HEK293 (cell line): ENCODE measurements around the gene LRRC8D.

Source experiments
- CTCF ChIA-PET: fragments of 350-600 bp; formaldehyde crosslinking; extraction: SDS; loops from one replicate; lab custom pipeline; 2021; ENCODE audit warnings: antibody characterized with exemption; lab: Yijun Ruan, JAX
- POLR2A ChIA-PET: fragments of 300-600 bp; formaldehyde crosslinking; extraction: SDS; loops from one replicate; lab custom pipeline; 2020; ENCODE audit warnings: antibody characterized with exemption, inconsistent platforms; lab: Yijun Ruan, JAX
- H3K27ac ChIP-seq: fragments of 200-500 bp; sonication (Bioruptor generic); 2 replicates; pipeline ENCODE4 v1.5.1; 2014; ENCODE audit warnings: low read depth, low read length, control low read depth, inconsistent platforms; ENCODE audit errors: extremely low read depth
- H3K36me3 ChIP-seq, 2 experiments: fragments of 200-500 bp in 1 of 2; sonication (Bioruptor generic) in 1 of 2; 1 replicate in 1 of 2; 2 replicates in 1 of 2; pipeline ENCODE4 v1.5.1; 2014 to 2017; ENCODE audit warnings: inconsistent platforms in 2 of 2, low read length in 2 of 2; ENCODE audit not compliant: control insufficient read depth in 2 of 2, insufficient read depth in 1 of 2
- H3K4me1 ChIP-seq: fragments of 200-500 bp; sonication (Bioruptor generic); 2 replicates; pipeline ENCODE4 v1.5.1; 2014; ENCODE audit warnings: mild to moderate bottlenecking, low read length, inconsistent platforms; ENCODE audit not compliant: control insufficient read depth, insufficient read depth
- H3K4me3 ChIP-seq: 2 replicates; pipeline ENCODE4 v1.5.1; 2011; ENCODE audit warnings: low read depth, mild to moderate bottlenecking, control low read depth, low read length, moderate library complexity
- H3K9me3 ChIP-seq: fragments of 200-500 bp; sonication (Bioruptor generic); 2 replicates; pipeline ENCODE4 v1.5.1; 2014; ENCODE audit warnings: low read depth, low read length, inconsistent platforms; ENCODE audit not compliant: control insufficient read depth, insufficient read depth
- BCL11B ChIP-seq: fragments of 450-650 bp; formaldehyde crosslinking; IDR thresholded peaks from 2 replicates; pipeline ENCODE4 v1.5.1; 2016; ENCODE audit warnings: low read depth, missing biosample characterization, missing genetic modification characterization
- HIC1 ChIP-seq: fragments of 450-650 bp; formaldehyde crosslinking; IDR thresholded peaks from 2 replicates; pipeline ENCODE4 v1.5.1; 2016; ENCODE audit warnings: missing biosample characterization, missing genetic modification characterization
- IKZF3 ChIP-seq: fragments of 450-650 bp; IDR thresholded peaks from 2 replicates; pipeline ENCODE4 v1.5.0; 2018; ENCODE audit warnings: missing biosample characterization, mild to moderate bottlenecking, missing genetic modification characterization, moderate library complexity
- KLF16 ChIP-seq: fragments of 450-650 bp; formaldehyde crosslinking; IDR thresholded peaks from 2 replicates; pipeline ENCODE4 v1.5.1; 2017; ENCODE audit warnings: missing biosample characterization, missing genetic modification characterization
- SCRT1 ChIP-seq: fragments of 450-650 bp; formaldehyde crosslinking; IDR thresholded peaks from 2 replicates; pipeline ENCODE4 v1.5.1; 2016; ENCODE audit warnings: missing biosample characterization, missing genetic modification characterization, borderline replicate concordance
- SCRT2 ChIP-seq: fragments of 450-650 bp; formaldehyde crosslinking; IDR thresholded peaks from 2 replicates; pipeline ENCODE4 v1.5.1; 2016; ENCODE audit warnings: missing biosample characterization, missing genetic modification characterization
- TRIM28 ChIP-seq: IDR thresholded peaks from 2 replicates; pipeline ENCODE4 v1.6.1; 2011; ENCODE audit warnings: low read length, control low read depth, borderline replicate concordance
- ZBTB48 ChIP-seq: fragments of 450-650 bp; formaldehyde crosslinking; IDR thresholded peaks from 2 replicates; pipeline ENCODE4 v1.5.1; 2016; ENCODE audit warnings: missing biosample characterization, missing genetic modification characterization
- ZNF10 ChIP-seq: fragments of 450-650 bp; formaldehyde crosslinking; IDR thresholded peaks from 2 replicates; pipeline ENCODE4 v1.5.1; 2017; ENCODE audit warnings: missing biosample characterization, missing genetic modification characterization
- ZNF114 ChIP-seq: fragments of 450-650 bp; formaldehyde crosslinking; IDR thresholded peaks from 2 replicates; pipeline ENCODE4 v1.5.0; 2017; ENCODE audit warnings: missing biosample characterization, missing genetic modification characterization
- ZNF175 ChIP-seq: fragments of 450-650 bp; formaldehyde crosslinking; IDR thresholded peaks from 2 replicates; pipeline ENCODE4 v1.5.1; 2016; ENCODE audit warnings: missing biosample characterization, missing genetic modification characterization
- ZNF26 ChIP-seq: fragments of 450-650 bp; formaldehyde crosslinking; IDR thresholded peaks from 2 replicates; pipeline ENCODE4 v1.5.1; 2016; ENCODE audit warnings: missing biosample characterization, missing genetic modification characterization
- ZNF274 ChIP-seq, 2 experiments: fragments of 200-500 bp in 1 of 2; fragments of 450-650 bp in 1 of 2; sonication (Bioruptor generic) in 1 of 2; formaldehyde crosslinking in 1 of 2; IDR thresholded peaks; 2 replicates each; pipeline versions ENCODE4 v1.5.1 to v1.6.1; 2014 to 2016; ENCODE audit warnings: borderline replicate concordance in 1 of 2, inconsistent platforms in 1 of 2, low read length in 1 of 2, missing biosample characterization in 1 of 2, missing genetic modification characterization in 1 of 2
- ZNF394 ChIP-seq: fragments of 450-650 bp; formaldehyde crosslinking; IDR thresholded peaks from 2 replicates; pipeline ENCODE4 v1.5.1; 2016; ENCODE audit warnings: missing biosample characterization, missing genetic modification characterization, mild to moderate bottlenecking, moderate library complexity, borderline replicate concordance
- ZNF518A ChIP-seq: fragments of 450-650 bp; formaldehyde crosslinking; conservative IDR thresholded peaks from 2 replicates; pipeline ENCODE4 v1.5.1; 2016; ENCODE audit warnings: low read depth, missing biosample characterization, missing genetic modification characterization
- ZNF658 ChIP-seq: fragments of 450-650 bp; formaldehyde crosslinking; IDR thresholded peaks from 2 replicates; pipeline ENCODE4; 2016; ENCODE audit warnings: missing biosample characterization, missing genetic modification characterization
- ZNF76 ChIP-seq: fragments of 450-650 bp; formaldehyde crosslinking; IDR thresholded peaks from 2 replicates; pipeline ENCODE4; 2016; ENCODE audit warnings: low read depth, missing biosample characterization, missing genetic modification characterization, borderline replicate concordance
- ZSCAN18 ChIP-seq: fragments of 450-650 bp; formaldehyde crosslinking; IDR thresholded peaks from 2 replicates; pipeline ENCODE4 v1.5.1; 2016; ENCODE audit warnings: missing biosample characterization, missing genetic modification characterization
- TF ChIP-seq, protein P1 (sequence below): fragments of 450-650 bp; formaldehyde crosslinking; IDR thresholded peaks from 2 replicates; pipeline ENCODE4 v1.5.1; 2016; ENCODE audit warnings: missing biosample characterization, missing genetic modification characterization, low read depth
- TF ChIP-seq, protein P2 (sequence below): fragments of 450-650 bp; formaldehyde crosslinking; IDR thresholded peaks from 2 replicates; pipeline ENCODE4 v1.5.1; 2016; ENCODE audit warnings: missing biosample characterization, missing genetic modification characterization

The LRRC8D gene

DNA sequence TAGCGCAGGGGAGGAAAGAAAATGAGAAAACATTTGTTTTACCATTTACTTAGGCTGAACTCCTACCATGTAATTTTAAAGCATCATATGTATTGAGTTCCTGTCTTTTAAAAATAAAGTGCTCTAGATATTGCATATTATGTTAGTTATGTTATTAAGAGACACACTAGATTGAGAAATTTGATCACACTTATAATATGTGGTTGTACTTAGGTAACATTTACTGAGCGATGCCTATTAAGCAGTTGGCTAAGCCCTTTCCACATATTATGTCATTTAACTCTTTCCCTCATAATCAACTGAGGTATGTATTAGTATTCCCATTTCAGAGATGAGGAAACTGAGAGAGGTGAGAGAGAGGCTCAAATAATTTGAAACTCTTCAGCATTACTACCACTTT lies 4.5 kb upstream of the LRRC8D start:
- no peaks in the 10 kb centered on the region for H3K36me3 ChIP-seq
- no peaks in the 10 kb centered on the region for H3K4me1 ChIP-seq
- H3K27ac ChIP-seq = no peak overlapping the region
- no peaks in the 10 kb centered on the region for H3K9me3 ChIP-seq
- no peak for TF ChIP-seq ZNF26 (tag by site-specific recombination)
- TF ChIP-seq ZBTB48 = no peak
- no peak for TF ChIP-seq ZNF114 (tag by site-specific recombination)
- TF ChIP-seq ZNF175 (tag by site-specific recombination) = no peak
- TF ChIP-seq TRIM28 = no peak
- no peak for TF ChIP-seq SCRT1
- no peak for TF ChIP-seq ZNF76
- no peak for TF ChIP-seq BCL11B (tag by site-specific recombination)
- TF ChIP-seq ZSCAN18 (tag by site-specific recombination) = no peak
- no peak for TF ChIP-seq IKZF3 (tag by site-specific recombination)
- no peak for TF ChIP-seq ZNF10 (tag by site-specific recombination)
- no peak for TF ChIP-seq SCRT2 (tag by site-specific recombination)
- TF ChIP-seq, protein P1, sequence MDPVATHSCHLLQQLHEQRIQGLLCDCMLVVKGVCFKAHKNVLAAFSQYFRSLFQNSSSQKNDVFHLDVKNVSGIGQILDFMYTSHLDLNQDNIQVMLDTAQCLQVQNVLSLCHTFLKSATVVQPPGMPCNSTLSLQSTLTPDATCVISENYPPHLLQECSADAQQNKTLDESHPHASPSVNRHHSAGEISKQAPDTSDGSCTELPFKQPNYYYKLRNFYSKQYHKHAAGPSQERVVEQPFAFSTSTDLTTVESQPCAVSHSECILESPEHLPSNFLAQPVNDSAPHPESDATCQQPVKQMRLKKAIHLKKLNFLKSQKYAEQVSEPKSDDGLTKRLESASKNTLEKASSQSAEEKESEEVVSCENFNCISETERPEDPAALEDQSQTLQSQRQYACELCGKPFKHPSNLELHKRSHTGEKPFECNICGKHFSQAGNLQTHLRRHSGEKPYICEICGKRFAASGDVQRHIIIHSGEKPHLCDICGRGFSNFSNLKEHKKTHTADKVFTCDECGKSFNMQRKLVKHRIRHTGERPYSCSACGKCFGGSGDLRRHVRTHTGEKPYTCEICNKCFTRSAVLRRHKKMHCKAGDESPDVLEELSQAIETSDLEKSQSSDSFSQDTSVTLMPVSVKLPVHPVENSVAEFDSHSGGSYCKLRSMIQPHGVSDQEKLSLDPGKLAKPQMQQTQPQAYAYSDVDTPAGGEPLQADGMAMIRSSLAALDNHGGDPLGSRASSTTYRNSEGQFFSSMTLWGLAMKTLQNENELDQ (tag by site-specific recombination) = no peak
- no peak for TF ChIP-seq ZNF658
- TF ChIP-seq, protein P2, sequence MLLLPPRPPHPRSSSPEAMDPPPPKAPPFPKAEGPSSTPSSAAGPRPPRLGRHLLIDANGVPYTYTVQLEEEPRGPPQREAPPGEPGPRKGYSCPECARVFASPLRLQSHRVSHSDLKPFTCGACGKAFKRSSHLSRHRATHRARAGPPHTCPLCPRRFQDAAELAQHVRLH (tag by site-specific recombination) = no peak
- ChIA-PET POLR2A (interaction anchor here (1.5 kb wide), 1 partner anchor 27 kb away, joined by 4 read pairs; no protein-coding TSS in a partner anchor), CTCF (interaction anchor here (0.6 to 1.3 kb wide), 3 partner anchors 12 to 201 kb away, joined by 3 to 4 read pairs (median 3); no protein-coding TSS in a partner anchor)
- no peak overlapping the region for H3K4me3 ChIP-seq

DNA sequence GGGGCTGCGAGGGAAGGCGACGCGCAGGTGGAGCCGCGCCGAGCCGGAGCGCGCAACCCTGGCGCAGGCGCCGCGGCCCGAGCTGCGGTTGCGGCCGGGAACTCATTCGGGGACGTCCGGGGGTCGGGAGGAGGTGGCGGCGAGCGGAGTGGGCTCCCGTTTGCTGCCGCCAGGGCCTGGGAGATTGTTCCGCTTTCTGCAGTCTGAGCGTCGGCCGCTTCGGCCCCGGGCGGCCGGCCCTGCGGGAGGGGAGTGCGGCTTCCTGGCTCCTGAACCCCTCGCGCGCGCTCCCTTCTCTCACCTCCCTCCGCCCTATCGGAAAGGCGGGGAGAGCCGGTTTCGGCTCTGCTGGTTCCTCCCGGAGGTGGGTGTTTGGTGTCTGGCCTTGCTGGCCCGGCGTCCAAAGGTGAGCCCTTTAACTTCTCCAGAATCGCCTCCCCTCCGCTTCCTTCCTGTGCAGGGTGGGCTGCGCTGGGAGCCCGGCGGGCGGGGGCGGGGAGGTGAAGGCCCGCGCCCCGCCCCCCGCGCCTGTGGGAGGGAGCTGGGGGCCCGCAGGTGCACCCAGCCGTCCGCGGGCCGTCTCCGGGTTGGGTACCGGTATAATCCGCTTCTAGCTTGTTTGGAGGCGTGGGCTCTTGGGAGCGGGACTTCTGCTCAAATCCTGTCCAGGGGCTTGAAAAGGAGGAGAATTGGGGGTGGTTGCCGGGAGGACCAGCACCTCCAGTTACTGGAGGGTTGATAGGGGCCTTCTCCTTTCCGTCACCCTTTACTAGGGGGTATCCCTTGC lies 683 bp downstream of the LRRC8D start:
- H3K4me3 ChIP-seq = peak overlapping the region; percentile 72
- POLR2A ChIA-PET = interaction anchor here (0.6 to 1.8 kb wide), 8 partner anchors 9 to 232 kb away, joined by 3 to 7 read pairs (median 3); no protein-coding TSS in a partner anchor
- peaks cover 0 to 4% of the 10 kb centered on the region in 2 experiments; a peak in 1 of 3 replicates for H3K36me3 ChIP-seq
- H3K9me3 ChIP-seq = no peaks in the 10 kb centered on the region
- peaks cover 8% of the 10 kb centered on the region for H3K4me1 ChIP-seq
- CTCF ChIA-PET = interaction anchor here (0.7 to 1.3 kb wide), 3 partner anchors 17 to 233 kb away, joined by 3 to 4 read pairs (median 3); no protein-coding TSS in a partner anchor
- H3K27ac ChIP-seq = peak overlapping the region; percentile 72; the same call in 1 of the 2 replicates
- no peak for TF ChIP-seq ZNF394
- TF ChIP-seq TRIM28 = no peak
- no peak for TF ChIP-seq ZNF274 (IDR thresholded peaks at IDR 0.05; ENCODE audit: low read length)
- TF ChIP-seq ZNF274 (tag by site-specific recombination; IDR thresholded peaks at IDR 0.05; ENCODE audit: borderline replicate concordance) = no peak
- no peak for TF ChIP-seq ZNF518A
- TF ChIP-seq KLF16 (tag by site-specific recombination) = peak; percentile 63
- TF ChIP-seq HIC1 (tag by site-specific recombination) = no peak
